Measurements from ENCODE around the gene SKAP2. TPM values are rescaled to one million over a fixed set of nuclear protein-coding genes. Genes with fewer than 3 reads are reported as not detected.

The SKAP2 gene
- total RNA-seq, 2 experiments from 2014 or later: 12.8 to 15.1 TPM

- Mint-ChIP-seq H3K36me3 (ENCODE audit: low read depth) (no peaks in the 10 kb centered on the region), H3K27ac (no peak overlapping the region), H3K4me1 (no peaks in the 10 kb centered on the region), H3K9me3 (no peaks in the 10 kb centered on the region), H3K4me3 (no peak overlapping the region), H3K27me3 (peaks cover 4% of the 10 kb centered on the region)
- no peak for DNase-seq
- POLR2A ChIA-PET: interaction anchor here (1.3 kb wide), 1 partner anchor 9 kb away, joined by 3 read pairs; no protein-coding TSS in a partner anchor
- CTCF ChIA-PET: no interaction called here
Observed at GRCh38 chr7:26714438-26714837, 150.0 kb downstream of the SKAP2 start.

GRCh38 chr7:26714006-26714405 lies 150.4 kb downstream of the SKAP2 start:
- Mint-ChIP-seq H3K36me3 (ENCODE audit: low read depth) (no peaks in the 10 kb centered on the region), H3K4me3 (no peak overlapping the region), H3K27me3 (peaks cover 4% of the 10 kb centered on the region), H3K27ac (no peak overlapping the region), H3K4me1 (no peaks in the 10 kb centered on the region), H3K9me3 (no peaks in the 10 kb centered on the region)
- no peak for DNase-seq
- ChIA-PET CTCF (no interaction called here), POLR2A (interaction anchor here (1.3 kb wide), 1 partner anchor 9 kb away, joined by 3 read pairs; no protein-coding TSS in a partner anchor)

- H3K9me3 Mint-ChIP-seq: no peaks in the 10 kb centered on the region
- CTCF ChIA-PET: no interaction called here
- POLR2A ChIA-PET: no interaction called here
- no peaks in the 10 kb centered on the region for H3K4me1 Mint-ChIP-seq
- no peak for DNase-seq
- peaks cover 7% of the 10 kb centered on the region for H3K27me3 Mint-ChIP-seq
- H3K36me3 Mint-ChIP-seq (ENCODE audit: low read depth): no peaks in the 10 kb centered on the region
- H3K27ac Mint-ChIP-seq: no peak overlapping the region
- no peak overlapping the region for H3K4me3 Mint-ChIP-seq
Observed at GRCh38 chr7:26709210-26709990, 155.0 kb downstream of the SKAP2 start.

- H3K27ac Mint-ChIP-seq: no peak overlapping the region
- H3K9me3 Mint-ChIP-seq: no peaks in the 10 kb centered on the region
- H3K27me3 Mint-ChIP-seq: peaks cover 7% of the 10 kb centered on the region
- H3K4me3 Mint-ChIP-seq: no peak overlapping the region
- ChIA-PET CTCF (no interaction called here), POLR2A (interaction anchor here (0.9 kb wide), 1 partner anchor 9 kb away, joined by 3 read pairs; no protein-coding TSS in a partner anchor)
- no peaks in the 10 kb centered on the region for H3K36me3 Mint-ChIP-seq (ENCODE audit: low read depth)
- H3K4me1 Mint-ChIP-seq: no peaks in the 10 kb centered on the region
- DNase-seq: no peak
Observed at GRCh38 chr7:26705567-26705966, 158.8 kb downstream of the SKAP2 start.

- ChIA-PET POLR2A (interaction anchor here (0.9 kb wide), 1 partner anchor 9 kb away, joined by 3 read pairs; no protein-coding TSS in a partner anchor), CTCF (no interaction called here)
- Mint-ChIP-seq H3K27ac (no peak overlapping the region), H3K4me1 (no peaks in the 10 kb centered on the region), H3K36me3 (ENCODE audit: low read depth) (no peaks in the 10 kb centered on the region), H3K9me3 (no peaks in the 10 kb centered on the region), H3K4me3 (no peak overlapping the region), H3K27me3 (peaks cover 8% of the 10 kb centered on the region)
- no peak for DNase-seq
Observed at GRCh38 chr7:26704786-26705185, 159.6 kb downstream of the SKAP2 start.

- POLR2A ChIA-PET: no interaction called here
- peaks cover 9% of the 10 kb centered on the region for H3K27me3 Mint-ChIP-seq
- H3K9me3 Mint-ChIP-seq: no peaks in the 10 kb centered on the region
- CTCF ChIA-PET: no interaction called here
- no peak overlapping the region for H3K4me3 Mint-ChIP-seq
- no peak overlapping the region for H3K27ac Mint-ChIP-seq
- no peaks in the 10 kb centered on the region for H3K4me1 Mint-ChIP-seq
- H3K36me3 Mint-ChIP-seq (ENCODE audit: low read depth): no peaks in the 10 kb centered on the region
- no peak for DNase-seq
Observed at GRCh38 chr7:26704036-26704435, 160.4 kb downstream of the SKAP2 start.

GRCh38 chr7:26700893-26701292 lies 163.5 kb downstream of the SKAP2 start:
- Mint-ChIP-seq H3K27ac (no peak overlapping the region), H3K4me1 (peaks cover 12% of the 10 kb centered on the region), H3K9me3 (no peaks in the 10 kb centered on the region), H3K27me3 (peaks cover 8% of the 10 kb centered on the region), H3K36me3 (ENCODE audit: low read depth) (no peaks in the 10 kb centered on the region), H3K4me3 (no peak overlapping the region)
- DNase-seq: no peak
- POLR2A ChIA-PET: no interaction called here
- CTCF ChIA-PET: interaction anchor here (1.3 kb wide), 1 partner anchor 12 kb away, joined by 3 read pairs; no protein-coding TSS in a partner anchor

GRCh38 chr7:26700386-26700785 lies 164.0 kb downstream of the SKAP2 start:
- Mint-ChIP-seq H3K4me1 (peaks cover 12% of the 10 kb centered on the region), H3K9me3 (no peaks in the 10 kb centered on the region), H3K4me3 (no peak overlapping the region), H3K27ac (no peak overlapping the region), H3K36me3 (ENCODE audit: low read depth) (no peaks in the 10 kb centered on the region), H3K27me3 (peaks cover 8% of the 10 kb centered on the region)
- ChIA-PET POLR2A (no interaction called here), CTCF (no interaction called here)
- DNase-seq: no peak

GRCh38 chr7:26699766-26700165 lies 164.6 kb downstream of the SKAP2 start:
- Mint-ChIP-seq H3K4me3 (no peak overlapping the region), H3K9me3 (no peaks in the 10 kb centered on the region), H3K27ac (no peak overlapping the region), H3K4me1 (peaks cover 12% of the 10 kb centered on the region), H3K27me3 (peaks cover 8% of the 10 kb centered on the region), H3K36me3 (ENCODE audit: low read depth) (no peaks in the 10 kb centered on the region)
- no peak for DNase-seq
- CTCF ChIA-PET: no interaction called here
- POLR2A ChIA-PET: no interaction called here

- Mint-ChIP-seq H3K27ac (no peak overlapping the region), H3K4me3 (no peak overlapping the region), H3K4me1 (peaks cover 12% of the 10 kb centered on the region), H3K27me3 (peaks cover 8% of the 10 kb centered on the region), H3K9me3 (no peaks in the 10 kb centered on the region), H3K36me3 (ENCODE audit: low read depth) (no peaks in the 10 kb centered on the region)
- DNase-seq: no peak
- ChIA-PET POLR2A (no interaction called here), CTCF (interaction anchor here (1.0 to 1.9 kb wide), 3 partner anchors 15 to 329 kb away, joined by 3 to 4 read pairs (median 4); no protein-coding TSS in a partner anchor)
Observed at GRCh38 chr7:26698806-26699205, 165.6 kb downstream of the SKAP2 start.

GRCh38 chr7:26698194-26698593 lies 166.2 kb downstream of the SKAP2 start:
- ChIA-PET POLR2A (no interaction called here), CTCF (interaction anchor here (1.0 to 1.9 kb wide), 3 partner anchors 15 to 329 kb away, joined by 3 to 4 read pairs (median 4); no protein-coding TSS in a partner anchor)
- H3K9me3 Mint-ChIP-seq: no peaks in the 10 kb centered on the region
- no peak overlapping the region for H3K27ac Mint-ChIP-seq
- no peak overlapping the region for H3K4me3 Mint-ChIP-seq
- peaks cover 8% of the 10 kb centered on the region for H3K27me3 Mint-ChIP-seq
- DNase-seq: no peak
- peaks cover 12% of the 10 kb centered on the region for H3K4me1 Mint-ChIP-seq
- H3K36me3 Mint-ChIP-seq (ENCODE audit: low read depth): no peaks in the 10 kb centered on the region

GRCh38 chr7:26696978-26697377 lies 167.4 kb downstream of the SKAP2 start:
- Mint-ChIP-seq H3K27ac (no peak overlapping the region), H3K4me3 (no peak overlapping the region), H3K9me3 (no peaks in the 10 kb centered on the region), H3K4me1 (peaks cover 12% of the 10 kb centered on the region), H3K36me3 (ENCODE audit: low read depth) (no peaks in the 10 kb centered on the region), H3K27me3 (peaks cover 6% of the 10 kb centered on the region)
- CTCF ChIA-PET: interaction anchor here (1.8 kb wide), 1 partner anchor 327 kb away, joined by 3 read pairs; no protein-coding TSS in a partner anchor
- no peak for DNase-seq
- POLR2A ChIA-PET: no interaction called here

GRCh38 chr7:26696161-26696560 lies 168.2 kb downstream of the SKAP2 start:
- ChIA-PET POLR2A (no interaction called here), CTCF (interaction anchor here (1.6 to 8.3 kb wide), 2 partner anchors 9 to 15 kb away, joined by 4 to 47 read pairs; no protein-coding TSS in a partner anchor)
- DNase-seq: no peak
- Mint-ChIP-seq H3K4me3 (no peak overlapping the region), H3K4me1 (peaks cover 17% of the 10 kb centered on the region), H3K36me3 (ENCODE audit: low read depth) (no peaks in the 10 kb centered on the region), H3K27ac (no peak overlapping the region), H3K27me3 (peaks cover 6% of the 10 kb centered on the region), H3K9me3 (no peaks in the 10 kb centered on the region)

GRCh38 chr7:26694713-26695112 lies 169.7 kb downstream of the SKAP2 start:
- CTCF ChIA-PET: interaction anchor here (1.2 to 8.3 kb wide), 3 partner anchors 8 to 466 kb away, joined by 3 to 47 read pairs (median 4); no protein-coding TSS in a partner anchor
- no peaks in the 10 kb centered on the region for H3K36me3 Mint-ChIP-seq (ENCODE audit: low read depth)
- no peak overlapping the region for H3K27ac Mint-ChIP-seq
- POLR2A ChIA-PET: no interaction called here
- H3K4me1 Mint-ChIP-seq: peaks cover 17% of the 10 kb centered on the region
- no peaks in the 10 kb centered on the region for H3K9me3 Mint-ChIP-seq
- no peak overlapping the region for H3K4me3 Mint-ChIP-seq
- peaks cover 5% of the 10 kb centered on the region for H3K27me3 Mint-ChIP-seq
- DNase-seq: no peak

All from activated CD4-positive, alpha-beta memory T cell treated with anti-CD3 and anti-CD28 coated beads, Interleukin-2, amount 10 ng/mL, durations not matched to agents 7 days and 5 days (primary cell).